HL-60 (cell line): ENCODE data around the gene AADACL3.

Experiments used
- GABPA ChIP-seq: IDR thresholded peaks from 2 replicates; pipeline ENCODE4 v1.6.1; 2012; ENCODE audit warnings: low read depth
- POLR2AphosphoS5 ChIP-seq: IDR thresholded peaks from 2 replicates; pipeline ENCODE4 v1.6.1; 2012; ENCODE audit warnings: low read depth
- TF ChIP-seq, protein P1 (sequence below): IDR thresholded peaks from one replicate; pipeline ENCODE4 v1.5.1; 2011; ENCODE audit warnings: low read length, control low read depth, inconsistent platforms; ENCODE audit not compliant: insufficient read depth
- TF ChIP-seq, protein P2 (sequence below): IDR thresholded peaks from 2 replicates; pipeline ENCODE4 v1.6.1; 2012; ENCODE audit warnings: low read depth; ENCODE audit not compliant: insufficient replicate concordance

DNA sequence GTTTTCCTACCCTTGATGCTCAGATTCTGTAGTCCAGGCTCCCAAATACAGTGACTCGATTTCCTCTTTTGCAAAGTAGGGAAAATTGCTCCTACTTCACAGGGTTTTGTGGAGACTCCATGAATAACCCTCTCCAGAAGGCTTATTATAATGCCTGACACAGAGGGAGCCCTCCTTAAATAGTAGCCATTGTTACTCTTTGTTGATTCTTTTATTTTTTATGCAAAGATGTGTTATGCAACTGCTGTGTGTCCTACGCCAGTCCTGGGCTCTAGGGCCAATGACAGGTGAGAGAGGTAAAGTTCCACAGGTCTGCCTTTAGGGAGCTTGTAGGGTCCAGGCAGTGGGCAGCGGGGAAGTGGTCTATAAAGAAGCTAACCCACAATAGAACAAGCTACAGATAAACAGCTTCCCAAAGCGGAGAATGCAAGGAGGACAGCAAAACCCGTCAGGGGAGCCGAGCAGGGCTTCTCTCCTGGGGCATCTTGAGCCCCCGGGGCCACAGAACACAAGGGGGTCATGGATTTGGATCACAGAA lies 1.5 kb downstream of the AADACL3 start:
- TF ChIP-seq POLR2AphosphoS5 = no peak
- TF ChIP-seq, protein P1, sequence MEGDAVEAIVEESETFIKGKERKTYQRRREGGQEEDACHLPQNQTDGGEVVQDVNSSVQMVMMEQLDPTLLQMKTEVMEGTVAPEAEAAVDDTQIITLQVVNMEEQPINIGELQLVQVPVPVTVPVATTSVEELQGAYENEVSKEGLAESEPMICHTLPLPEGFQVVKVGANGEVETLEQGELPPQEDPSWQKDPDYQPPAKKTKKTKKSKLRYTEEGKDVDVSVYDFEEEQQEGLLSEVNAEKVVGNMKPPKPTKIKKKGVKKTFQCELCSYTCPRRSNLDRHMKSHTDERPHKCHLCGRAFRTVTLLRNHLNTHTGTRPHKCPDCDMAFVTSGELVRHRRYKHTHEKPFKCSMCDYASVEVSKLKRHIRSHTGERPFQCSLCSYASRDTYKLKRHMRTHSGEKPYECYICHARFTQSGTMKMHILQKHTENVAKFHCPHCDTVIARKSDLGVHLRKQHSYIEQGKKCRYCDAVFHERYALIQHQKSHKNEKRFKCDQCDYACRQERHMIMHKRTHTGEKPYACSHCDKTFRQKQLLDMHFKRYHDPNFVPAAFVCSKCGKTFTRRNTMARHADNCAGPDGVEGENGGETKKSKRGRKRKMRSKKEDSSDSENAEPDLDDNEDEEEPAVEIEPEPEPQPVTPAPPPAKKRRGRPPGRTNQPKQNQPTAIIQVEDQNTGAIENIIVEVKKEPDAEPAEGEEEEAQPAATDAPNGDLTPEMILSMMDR = no peak
- TF ChIP-seq, protein P2, sequence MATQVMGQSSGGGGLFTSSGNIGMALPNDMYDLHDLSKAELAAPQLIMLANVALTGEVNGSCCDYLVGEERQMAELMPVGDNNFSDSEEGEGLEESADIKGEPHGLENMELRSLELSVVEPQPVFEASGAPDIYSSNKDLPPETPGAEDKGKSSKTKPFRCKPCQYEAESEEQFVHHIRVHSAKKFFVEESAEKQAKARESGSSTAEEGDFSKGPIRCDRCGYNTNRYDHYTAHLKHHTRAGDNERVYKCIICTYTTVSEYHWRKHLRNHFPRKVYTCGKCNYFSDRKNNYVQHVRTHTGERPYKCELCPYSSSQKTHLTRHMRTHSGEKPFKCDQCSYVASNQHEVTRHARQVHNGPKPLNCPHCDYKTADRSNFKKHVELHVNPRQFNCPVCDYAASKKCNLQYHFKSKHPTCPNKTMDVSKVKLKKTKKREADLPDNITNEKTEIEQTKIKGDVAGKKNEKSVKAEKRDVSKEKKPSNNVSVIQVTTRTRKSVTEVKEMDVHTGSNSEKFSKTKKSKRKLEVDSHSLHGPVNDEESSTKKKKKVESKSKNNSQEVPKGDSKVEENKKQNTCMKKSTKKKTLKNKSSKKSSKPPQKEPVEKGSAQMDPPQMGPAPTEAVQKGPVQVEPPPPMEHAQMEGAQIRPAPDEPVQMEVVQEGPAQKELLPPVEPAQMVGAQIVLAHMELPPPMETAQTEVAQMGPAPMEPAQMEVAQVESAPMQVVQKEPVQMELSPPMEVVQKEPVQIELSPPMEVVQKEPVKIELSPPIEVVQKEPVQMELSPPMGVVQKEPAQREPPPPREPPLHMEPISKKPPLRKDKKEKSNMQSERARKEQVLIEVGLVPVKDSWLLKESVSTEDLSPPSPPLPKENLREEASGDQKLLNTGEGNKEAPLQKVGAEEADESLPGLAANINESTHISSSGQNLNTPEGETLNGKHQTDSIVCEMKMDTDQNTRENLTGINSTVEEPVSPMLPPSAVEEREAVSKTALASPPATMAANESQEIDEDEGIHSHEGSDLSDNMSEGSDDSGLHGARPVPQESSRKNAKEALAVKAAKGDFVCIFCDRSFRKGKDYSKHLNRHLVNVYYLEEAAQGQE = no peak
- TF ChIP-seq GABPA = no peak
